Activated B cell treated with CpG ODN at 0.5 μM for 24 hours (primary cell): ENCODE data around the gene PLEKHJ1. TPM values are rescaled to one million over a fixed set of nuclear protein-coding genes. Genes with fewer than 3 reads are reported as not detected.

ENCODE experiments used
- ATAC-seq: fragments of 200-7000 bp; cut with Tn5 transposase; one replicate; pipeline ENCODE4 v1.10.0; 2021; ENCODE audit warnings: low read depth, mild to moderate bottlenecking, moderate library complexity
- CTCF ChIA-PET: fragments of 350-600 bp; sonication (Branson Sonifier 250); formaldehyde crosslinking; loops from one replicate; lab custom pipeline; 2021; ENCODE audit warnings: antibody characterized with exemption; lab: Charles Lee
- POLR2A ChIA-PET: fragments of 350-600 bp; sonication (Branson Sonifier 250); formaldehyde crosslinking; loops from one replicate; lab custom pipeline; 2021; ENCODE audit warnings: antibody characterized with exemption; lab: Charles Lee
- DNase-seq: peaks from one replicate; pipeline ENCODE4 v3.0.0; 2022
- H3K27ac Mint-ChIP-seq: one replicate; pipeline ENCODE4 v1.8.0; 2020; ENCODE audit warnings: mixed read lengths
- H3K27me3 Mint-ChIP-seq: one replicate; pipeline ENCODE4 v1.8.0; 2021; ENCODE audit warnings: mixed read lengths
- H3K36me3 Mint-ChIP-seq: one replicate; pipeline ENCODE4 v1.8.0; 2021; ENCODE audit warnings: low read depth, mixed read lengths
- H3K4me1 Mint-ChIP-seq: one replicate; pipeline ENCODE4 v1.8.0; 2021; ENCODE audit warnings: mixed read lengths
- H3K4me3 Mint-ChIP-seq: one replicate; pipeline ENCODE4 v1.8.0; 2020; ENCODE audit warnings: mild to moderate bottlenecking, mixed read lengths
- H3K9me3 Mint-ChIP-seq: one replicate; pipeline ENCODE4 v1.8.0; 2020; ENCODE audit warnings: mixed read lengths
- intact Hi-C: fragments of 100-400 bp; cut with micrococcal nuclease; formaldehyde crosslinking; loops from one replicate; pipeline ENCODE4 v1.15.1; 2024
- total RNA-seq: library from RNA; stranded (reverse); gene quantifications from 2 replicates; pipeline ENCODE4 v1.2.3, GENCODE V29; 2022
- TF ChIP-seq, protein P1 (sequence below): fragments of 200-600 bp; IDR thresholded peaks from one replicate; pipeline ENCODE4 v1.8.0; 2022; ENCODE audit warnings: antibody characterized with exemption, mild to moderate bottlenecking

PLEKHJ1 gene
- total RNA-seq, 1 donor from 2014 or later, result 74.9 TPM

GRCh38 chr19:2245273-2245672 lies 9.1 kb upstream of the PLEKHJ1 start:
- TF ChIP-seq, protein P1, sequence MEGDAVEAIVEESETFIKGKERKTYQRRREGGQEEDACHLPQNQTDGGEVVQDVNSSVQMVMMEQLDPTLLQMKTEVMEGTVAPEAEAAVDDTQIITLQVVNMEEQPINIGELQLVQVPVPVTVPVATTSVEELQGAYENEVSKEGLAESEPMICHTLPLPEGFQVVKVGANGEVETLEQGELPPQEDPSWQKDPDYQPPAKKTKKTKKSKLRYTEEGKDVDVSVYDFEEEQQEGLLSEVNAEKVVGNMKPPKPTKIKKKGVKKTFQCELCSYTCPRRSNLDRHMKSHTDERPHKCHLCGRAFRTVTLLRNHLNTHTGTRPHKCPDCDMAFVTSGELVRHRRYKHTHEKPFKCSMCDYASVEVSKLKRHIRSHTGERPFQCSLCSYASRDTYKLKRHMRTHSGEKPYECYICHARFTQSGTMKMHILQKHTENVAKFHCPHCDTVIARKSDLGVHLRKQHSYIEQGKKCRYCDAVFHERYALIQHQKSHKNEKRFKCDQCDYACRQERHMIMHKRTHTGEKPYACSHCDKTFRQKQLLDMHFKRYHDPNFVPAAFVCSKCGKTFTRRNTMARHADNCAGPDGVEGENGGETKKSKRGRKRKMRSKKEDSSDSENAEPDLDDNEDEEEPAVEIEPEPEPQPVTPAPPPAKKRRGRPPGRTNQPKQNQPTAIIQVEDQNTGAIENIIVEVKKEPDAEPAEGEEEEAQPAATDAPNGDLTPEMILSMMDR, result no peak
- H3K4me1 Mint-ChIP-seq, result peaks cover 26% of the 10 kb centered on the region
- DNase-seq (no peak), ATAC-seq (no peak)
- intact Hi-C loops, result no loop called here
- peaks cover 2% of the 10 kb centered on the region for H3K27me3 Mint-ChIP-seq
- no peak overlapping the region for H3K27ac Mint-ChIP-seq
- H3K4me3 Mint-ChIP-seq, result no peak overlapping the region
- H3K36me3 Mint-ChIP-seq, result peaks cover 65% of the 10 kb centered on the region
- no peaks in the 10 kb centered on the region for H3K9me3 Mint-ChIP-seq
- ChIA-PET CTCF (no interaction called here), POLR2A (interaction anchor here (0.7 kb wide), 2 partner anchors 13 to 20 kb away, joined by 3 to 5 read pairs; no protein-coding TSS in a partner anchor)

GRCh38 chr19:2244486-2244885 lies 8.4 kb upstream of the PLEKHJ1 start:
- POLR2A ChIA-PET, result no interaction called here
- H3K9me3 Mint-ChIP-seq, result no peaks in the 10 kb centered on the region
- TF ChIP-seq, protein P1, result no peak
- H3K27ac Mint-ChIP-seq, result no peak overlapping the region
- no peak for ATAC-seq
- H3K27me3 Mint-ChIP-seq, result no peaks in the 10 kb centered on the region
- H3K36me3 Mint-ChIP-seq, result peaks cover 69% of the 10 kb centered on the region
- CTCF ChIA-PET, result no interaction called here
- DNase-seq, result no peak
- peaks cover 31% of the 10 kb centered on the region for H3K4me1 Mint-ChIP-seq
- no peak overlapping the region for H3K4me3 Mint-ChIP-seq
- intact Hi-C loops, result no loop called here

DNA sequence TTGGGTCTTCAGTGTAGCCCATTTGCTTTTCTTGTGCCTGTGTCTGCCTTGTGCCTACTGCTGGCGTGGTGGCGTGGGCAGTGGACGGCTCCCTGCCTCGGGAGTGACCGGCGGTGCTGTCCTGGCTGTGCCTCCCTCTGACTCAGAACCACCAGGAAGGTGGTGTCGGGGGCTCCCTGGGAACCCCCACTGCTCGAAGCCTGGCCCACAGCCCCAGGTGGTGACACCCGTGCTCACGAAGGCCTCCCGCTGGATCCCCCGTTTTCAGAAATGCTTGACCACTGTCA lies 7.9 kb upstream of the PLEKHJ1 start:
- intact Hi-C loops, result no loop called here
- H3K9me3 Mint-ChIP-seq, result no peaks in the 10 kb centered on the region

GRCh38 chr19:2243274-2244124 lies 7.4 kb upstream of the PLEKHJ1 start:
- ChIA-PET CTCF (no interaction called here), POLR2A (no interaction called here)
- TF ChIP-seq, protein P1, result no peak
- no peak overlapping the region for H3K27ac Mint-ChIP-seq
- intact Hi-C loops, result no loop called here
- ATAC-seq, result no peak
- no peak overlapping the region for H3K4me3 Mint-ChIP-seq
- no peaks in the 10 kb centered on the region for H3K9me3 Mint-ChIP-seq
- peaks cover 41% of the 10 kb centered on the region for H3K4me1 Mint-ChIP-seq
- no peak for DNase-seq
- H3K36me3 Mint-ChIP-seq, result peaks cover 68% of the 10 kb centered on the region
- no peaks in the 10 kb centered on the region for H3K27me3 Mint-ChIP-seq

More for the DNA sequence above, 7.9 kb upstream of the PLEKHJ1 start:
- ChIA-PET POLR2A (no interaction called here), CTCF (no interaction called here)
- Mint-ChIP-seq H3K4me1 (peaks cover 35% of the 10 kb centered on the region), H3K27me3 (no peaks in the 10 kb centered on the region), H3K27ac (no peak overlapping the region), H3K36me3 (peaks cover 71% of the 10 kb centered on the region), H3K4me3 (no peak overlapping the region)
- TF ChIP-seq, protein P1, result no peak
- DNase-seq (no peak), ATAC-seq (no peak)

GRCh38 chr19:2242816-2243215 lies 6.7 kb upstream of the PLEKHJ1 start:
- ChIA-PET CTCF (no interaction called here), POLR2A (interaction anchor here (9.7 kb wide), 1 partner anchor 29 kb away, joined by 103 read pairs; no protein-coding TSS in a partner anchor)
- Mint-ChIP-seq H3K36me3 (peaks cover 69% of the 10 kb centered on the region), H3K4me3 (no peak overlapping the region), H3K9me3 (no peaks in the 10 kb centered on the region), H3K4me1 (peaks cover 48% of the 10 kb centered on the region), H3K27me3 (no peaks in the 10 kb centered on the region), H3K27ac (no peak overlapping the region)
- TF ChIP-seq, protein P1, result no peak
- ATAC-seq (no peak), DNase-seq (no peak)
- intact Hi-C loops, result no loop called here
